Epidermal melanocyte (primary cell): Measurements from ENCODE around the gene PKN1.
"Not testable (repeated sequence)": the region's sequence is repeated elsewhere in the genome, so short reads cannot be mapped to it uniquely, and the experiment has no call there.

ENCODE experiments used
- DNase-seq: peaks from one replicate; pipeline ENCODE4 v3.0.0; 2011; ENCODE audit warnings: low spot score; ENCODE audit not compliant: insufficient read length

The PKN1 gene

GRCh38 chr19:14432791-14433553, at the start of gene PKN1:
PKN1 (plus strand) TSS chr19:14433306; CDS start chr19:14433522, 216 bp downstream.
- peak; percentile 46 for DNase-seq

GRCh38 chr19:14383661-14384555, 49.2 kb upstream of the PKN1 start:
- no peak for DNase-seq

- DNase-seq = no peak
These were observed 47.6 kb upstream of the PKN1 start for GRCh38 chr19:14385492-14385891.

- no peak for DNase-seq
These were observed 42.6 kb upstream of the PKN1 start for GRCh38 chr19:14390548-14390947.

- no peak for DNase-seq
These were observed 41.8 kb upstream of the PKN1 start for GRCh38 chr19:14391156-14391821.

GRCh38 chr19:14393329-14393728, 39.8 kb upstream of the PKN1 start:
- no peak for DNase-seq

GRCh38 chr19:14394167-14394566, 38.9 kb upstream of the PKN1 start:
- DNase-seq = no peak

GRCh38 chr19:14395262-14395661, 37.8 kb upstream of the PKN1 start:
- DNase-seq = no peak

GRCh38 chr19:14395710-14396336, 37.3 kb upstream of the PKN1 start:
- no peak for DNase-seq

- DNase-seq = not testable (repeated sequence)
These were observed 36.4 kb upstream of the PKN1 start for GRCh38 chr19:14396730-14397129.

GRCh38 chr19:14397168-14397567, 35.9 kb upstream of the PKN1 start:
- not testable (repeated sequence) for DNase-seq

GRCh38 chr19:14400951-14401431, 32.1 kb upstream of the PKN1 start:
- no peak for DNase-seq

GRCh38 chr19:14401468-14402195, 31.5 kb upstream of the PKN1 start:
- no peak for DNase-seq

- no peak for DNase-seq
These were observed 30.6 kb upstream of the PKN1 start for GRCh38 chr19:14402332-14403144.

GRCh38 chr19:14403145-14403930, 29.8 kb upstream of the PKN1 start:
- DNase-seq = not testable (repeated sequence)

GRCh38 chr19:14404312-14404711, 28.8 kb upstream of the PKN1 start:
- DNase-seq = no peak

GRCh38 chr19:14405380-14405757, 27.7 kb upstream of the PKN1 start:
- no peak for DNase-seq

- DNase-seq = peak; percentile 92
These were observed 27.1 kb upstream of the PKN1 start for GRCh38 chr19:14405758-14406644.
